Nephron progenitor cell (in vitro differentiated cells): ENCODE results near the gene PROSER3.

ENCODE experiments used
- DNase-seq: peaks from one replicate; pipeline ENCODE4 v3.0.0; 2021
- H3K27ac Mint-ChIP-seq: 2 replicates; pipeline ENCODE4 v1.8.0; 2021; ENCODE audit warnings: mild to moderate bottlenecking, moderate library complexity, mixed read lengths
- H3K27me3 Mint-ChIP-seq: 2 replicates; pipeline ENCODE4 v1.8.0; 2021; ENCODE audit warnings: mild to moderate bottlenecking, low read depth, mixed read lengths; ENCODE audit not compliant: poor library complexity
- H3K36me3 Mint-ChIP-seq: 2 replicates; pipeline ENCODE4 v1.8.0; 2021; ENCODE audit warnings: low read depth, mixed read lengths
- H3K4me1 Mint-ChIP-seq: 2 replicates; pipeline ENCODE4 v1.8.0; 2021; ENCODE audit warnings: mixed read lengths
- H3K4me3 Mint-ChIP-seq: 2 replicates; pipeline ENCODE4 v1.8.0; 2021; ENCODE audit warnings: mild to moderate bottlenecking, moderate library complexity, mixed read lengths
- H3K9me3 Mint-ChIP-seq: 2 replicates; pipeline ENCODE4 v1.8.0; 2021; ENCODE audit warnings: mild to moderate bottlenecking, moderate library complexity, mixed read lengths
- TF ChIP-seq, protein P1 (sequence below): fragments of 200-600 bp; sonication (generic); IDR thresholded peaks from 2 replicates; pipeline ENCODE4 v1.5.0; 2021; ENCODE audit warnings: antibody characterized with exemption

The PROSER3 gene

GRCh38 chr19:35757749-35758608 lies at the start of gene PROSER3:
TSS of gene PROSER3 (plus strand) at chr19:35758176. CDS start at chr19:35758216, 40 bp downstream.
- Mint-ChIP-seq H3K4me3 (peak within 1 kb of the TSS; percentile 91), H3K9me3 (no peaks in the 10 kb centered on the region), H3K4me1 (peaks cover 36% of the 10 kb centered on the region), H3K27me3 (peaks cover 17% of the 10 kb centered on the region), H3K36me3 (peaks cover 23% of the 10 kb centered on the region), H3K27ac (peak within 1 kb of the TSS; percentile 79)
- DNase-seq = peak; percentile 97
- TF ChIP-seq, protein P1, sequence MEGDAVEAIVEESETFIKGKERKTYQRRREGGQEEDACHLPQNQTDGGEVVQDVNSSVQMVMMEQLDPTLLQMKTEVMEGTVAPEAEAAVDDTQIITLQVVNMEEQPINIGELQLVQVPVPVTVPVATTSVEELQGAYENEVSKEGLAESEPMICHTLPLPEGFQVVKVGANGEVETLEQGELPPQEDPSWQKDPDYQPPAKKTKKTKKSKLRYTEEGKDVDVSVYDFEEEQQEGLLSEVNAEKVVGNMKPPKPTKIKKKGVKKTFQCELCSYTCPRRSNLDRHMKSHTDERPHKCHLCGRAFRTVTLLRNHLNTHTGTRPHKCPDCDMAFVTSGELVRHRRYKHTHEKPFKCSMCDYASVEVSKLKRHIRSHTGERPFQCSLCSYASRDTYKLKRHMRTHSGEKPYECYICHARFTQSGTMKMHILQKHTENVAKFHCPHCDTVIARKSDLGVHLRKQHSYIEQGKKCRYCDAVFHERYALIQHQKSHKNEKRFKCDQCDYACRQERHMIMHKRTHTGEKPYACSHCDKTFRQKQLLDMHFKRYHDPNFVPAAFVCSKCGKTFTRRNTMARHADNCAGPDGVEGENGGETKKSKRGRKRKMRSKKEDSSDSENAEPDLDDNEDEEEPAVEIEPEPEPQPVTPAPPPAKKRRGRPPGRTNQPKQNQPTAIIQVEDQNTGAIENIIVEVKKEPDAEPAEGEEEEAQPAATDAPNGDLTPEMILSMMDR = no peak

DNA sequence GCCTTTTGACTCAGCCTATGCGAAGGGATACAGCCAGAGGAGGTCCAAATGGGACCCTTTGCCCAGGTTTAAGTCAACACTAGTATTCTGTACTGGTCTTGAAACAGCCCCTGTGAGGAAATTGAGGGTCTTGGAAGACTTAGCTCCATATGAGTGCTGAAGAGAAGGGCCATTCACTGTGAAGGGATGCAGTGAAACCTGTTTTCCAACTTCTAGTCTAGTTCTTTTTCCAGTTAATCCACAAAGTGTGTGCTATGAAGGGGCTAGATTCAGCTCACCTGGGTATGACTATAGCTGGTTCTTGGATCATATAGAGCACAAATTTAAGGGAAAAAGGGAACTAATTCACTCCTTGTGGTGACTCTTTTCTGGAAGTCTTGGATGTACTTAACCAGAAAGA lies 49.6 kb upstream of the PROSER3 start:
- no peak overlapping the region for H3K4me3 Mint-ChIP-seq
- no peaks in the 10 kb centered on the region for H3K36me3 Mint-ChIP-seq
- no peaks in the 10 kb centered on the region for H3K9me3 Mint-ChIP-seq
- no peak overlapping the region for H3K27ac Mint-ChIP-seq
- no peak for DNase-seq
- no peaks in the 10 kb centered on the region for H3K4me1 Mint-ChIP-seq
- TF ChIP-seq, protein P1 = no peak
- H3K27me3 Mint-ChIP-seq = peaks cover 40% of the 10 kb centered on the region

- no peak overlapping the region for H3K27ac Mint-ChIP-seq
- DNase-seq = no peak
Observed at GRCh38 chr19:35710784-35711723, 46.9 kb upstream of the PROSER3 start.

GRCh38 chr19:35712567-35713505 lies 45.1 kb upstream of the PROSER3 start:
- no peaks in the 10 kb centered on the region for H3K9me3 Mint-ChIP-seq
- TF ChIP-seq, protein P1 = no peak
- H3K36me3 Mint-ChIP-seq = no peaks in the 10 kb centered on the region
- no peak for DNase-seq
- H3K27me3 Mint-ChIP-seq = peaks cover 47% of the 10 kb centered on the region
- no peak overlapping the region for H3K27ac Mint-ChIP-seq
- no peak overlapping the region for H3K4me3 Mint-ChIP-seq
- peaks cover 20% of the 10 kb centered on the region for H3K4me1 Mint-ChIP-seq

More at GRCh38 chr19:35710784-35711723, 46.9 kb upstream of the PROSER3 start:
- peaks cover 12% of the 10 kb centered on the region for H3K4me1 Mint-ChIP-seq
- peaks cover 42% of the 10 kb centered on the region for H3K27me3 Mint-ChIP-seq
- no peak overlapping the region for H3K4me3 Mint-ChIP-seq
- H3K9me3 Mint-ChIP-seq = no peaks in the 10 kb centered on the region
- TF ChIP-seq, protein P1 = no peak
- H3K36me3 Mint-ChIP-seq = no peaks in the 10 kb centered on the region

DNA sequence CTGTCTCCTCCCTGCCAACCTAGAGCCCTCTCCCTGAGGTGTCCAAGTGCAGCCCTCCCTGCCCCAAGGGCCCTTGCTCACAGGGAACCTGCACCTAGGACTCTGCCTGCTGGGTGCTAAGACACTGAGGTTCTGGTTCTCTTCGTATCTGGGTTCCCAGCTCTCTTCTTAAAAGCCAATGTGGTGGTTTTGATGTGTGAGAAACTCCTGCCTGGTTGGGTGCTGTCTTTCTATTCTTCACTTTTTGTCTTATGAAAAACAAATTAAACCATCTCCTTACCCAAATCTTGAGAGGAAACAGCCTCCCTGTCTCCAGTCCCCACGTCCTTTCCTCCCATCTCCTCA lies 44.5 kb upstream of the PROSER3 start:
- Mint-ChIP-seq H3K27me3 (peaks cover 47% of the 10 kb centered on the region), H3K9me3 (no peaks in the 10 kb centered on the region), H3K4me1 (peaks cover 20% of the 10 kb centered on the region), H3K27ac (no peak overlapping the region), H3K4me3 (no peak overlapping the region), H3K36me3 (no peaks in the 10 kb centered on the region)
- TF ChIP-seq, protein P1 = no peak
- no peak for DNase-seq
